H9 (cell line): ENCODE results near the gene CES2. TPM values are rescaled to one million over a fixed set of nuclear protein-coding genes. Genes with fewer than 3 reads are reported as not detected.

Experiments
- DNase-seq: peaks from one replicate; pipeline ENCODE4 v3.0.0-alpha.2; 2017
- H2AFZ ChIP-seq: one replicate; pipeline ENCODE4 v1.6.1; 2013; ENCODE audit warnings: mild to moderate bottlenecking, low read length, control low read depth, moderate library complexity
- H2AK5ac ChIP-seq: 2 replicates; pipeline ENCODE4 v1.6.1; 2013; ENCODE audit warnings: low read length, control low read depth, mixed read lengths; ENCODE audit not compliant: insufficient read length
- H2BK120ac ChIP-seq: one replicate; pipeline ENCODE4 v1.6.1; 2013; ENCODE audit warnings: low read depth, mild to moderate bottlenecking, low read length, control low read depth, inconsistent platforms; ENCODE audit not compliant: poor library complexity, severe bottlenecking
- H2BK12ac ChIP-seq: 2 replicates; pipeline ENCODE4 v1.6.1; 2013; ENCODE audit warnings: low read length, control low read depth, mixed read lengths, low read depth; ENCODE audit not compliant: insufficient read length
- H2BK15ac ChIP-seq: 2 replicates; pipeline ENCODE4 v1.6.1; 2013; ENCODE audit warnings: low read depth, low read length, control low read depth
- H2BK20ac ChIP-seq: one replicate; pipeline ENCODE4 v1.6.1; 2013; ENCODE audit warnings: low read depth, mild to moderate bottlenecking, low read length, control low read depth, inconsistent platforms; ENCODE audit not compliant: poor library complexity, severe bottlenecking
- H2BK5ac ChIP-seq: 2 replicates; pipeline ENCODE4 v1.6.1; 2013; ENCODE audit warnings: low read length, control low read depth, mixed read lengths; ENCODE audit not compliant: insufficient read length
- H3K14ac ChIP-seq: 2 replicates; pipeline ENCODE4 v1.6.1; 2013; ENCODE audit warnings: low read length, control low read depth; ENCODE audit not compliant: insufficient read depth
- H3K18ac ChIP-seq: 2 replicates; pipeline ENCODE4 v1.6.1; 2013; ENCODE audit warnings: low read depth, mild to moderate bottlenecking, mixed read lengths, low read length, control low read depth; ENCODE audit not compliant: insufficient read length
- H3K23ac ChIP-seq: 2 replicates; pipeline ENCODE4 v1.6.1; 2013; ENCODE audit warnings: low read length, control low read depth, mixed read lengths, low read depth; ENCODE audit not compliant: insufficient read length
- H3K23me2 ChIP-seq: 2 replicates; pipeline ENCODE4 v1.6.1; 2013; ENCODE audit warnings: low read depth, mild to moderate bottlenecking, mixed read lengths, low read length, control low read depth; ENCODE audit not compliant: insufficient read length, poor library complexity, severe bottlenecking
- H3K27ac ChIP-seq: 2 replicates; pipeline ENCODE4 v1.5.1; 2013; ENCODE audit warnings: low read length, control low read depth, mixed read lengths, low read depth; ENCODE audit not compliant: insufficient read length
- H3K27me3 ChIP-seq: 2 replicates; pipeline ENCODE4 v1.6.1; 2013; ENCODE audit warnings: low read length, control low read depth, inconsistent platforms; ENCODE audit not compliant: insufficient read depth
- H3K4ac ChIP-seq: 2 replicates; pipeline ENCODE4 v1.6.1; 2013; ENCODE audit warnings: low read depth, mild to moderate bottlenecking, control low read depth, inconsistent platforms, low read length, moderate library complexity
- H3K4me1 ChIP-seq: 2 replicates; pipeline ENCODE4 v1.6.1; 2013; ENCODE audit warnings: low read length, control low read depth, inconsistent platforms; ENCODE audit not compliant: insufficient read depth
- H3K4me2 ChIP-seq: 2 replicates; pipeline ENCODE4 v1.6.1; 2013; ENCODE audit warnings: low read length, control low read depth, mixed read lengths; ENCODE audit not compliant: insufficient read length, insufficient read depth
- H3K56ac ChIP-seq: 2 replicates; pipeline ENCODE4 v1.6.1; 2013; ENCODE audit warnings: low read depth, mild to moderate bottlenecking, mixed read lengths, low read length, control low read depth; ENCODE audit not compliant: insufficient read length
- H3K79me1 ChIP-seq: 2 replicates; pipeline ENCODE4 v1.6.1; 2013; ENCODE audit warnings: low read depth, mild to moderate bottlenecking, moderate library complexity, low read length, control low read depth, inconsistent platforms; ENCODE audit not compliant: insufficient read depth, poor library complexity, severe bottlenecking
- H3K79me2 ChIP-seq: 2 replicates; pipeline ENCODE4 v1.6.1; 2013; ENCODE audit warnings: low read length, control low read depth, inconsistent platforms; ENCODE audit not compliant: insufficient read depth
- H3K9ac ChIP-seq: 2 replicates; pipeline ENCODE4 v1.6.1; 2013; ENCODE audit warnings: low read length, control low read depth, mixed read lengths; ENCODE audit not compliant: insufficient read length; ENCODE audit errors: extremely low read depth
- H3K9me3 ChIP-seq: one replicate; pipeline ENCODE4 v1.6.1; 2013; ENCODE audit warnings: low read depth, low read length, inconsistent platforms; ENCODE audit not compliant: control insufficient read depth
- H3T11ph ChIP-seq: one replicate; pipeline ENCODE4 v1.6.1; 2013; ENCODE audit warnings: mild to moderate bottlenecking, low read length, control low read depth, inconsistent platforms
- H4K20me1 ChIP-seq: one replicate; pipeline ENCODE4 v1.6.1; 2013; ENCODE audit not compliant: control insufficient read depth, insufficient read length, insufficient read depth
- H4K5ac ChIP-seq: 2 replicates; pipeline ENCODE4 v1.6.1; 2013; ENCODE audit warnings: low read depth, mild to moderate bottlenecking, mixed read lengths, low read length, control low read depth; ENCODE audit not compliant: insufficient read length
- H4K8ac ChIP-seq: replicated peaks from 2 replicates; pipeline ENCODE4 v1.6.1; 2013; ENCODE audit warnings: low read length, control low read depth, mixed read lengths, low read depth; ENCODE audit not compliant: insufficient read length
- H4K91ac ChIP-seq: 2 replicates; pipeline ENCODE4 v1.6.1; 2013; ENCODE audit warnings: low read depth, mild to moderate bottlenecking, moderate library complexity, mixed read lengths, low read length, control low read depth; ENCODE audit not compliant: insufficient read length
- H3K27ac Mint-ChIP-seq, 3 experiments: 2 replicates in 2 of 3; 3 replicates in 1 of 3; pipeline ENCODE4 v1.8.0; 2020 to 2021; ENCODE audit warnings: mixed read lengths in 3 of 3, mild to moderate bottlenecking in 1 of 3, moderate library complexity in 1 of 3
- H3K27me3 Mint-ChIP-seq: 2 replicates; pipeline ENCODE4 v1.8.0; 2021; ENCODE audit warnings: low read depth, mild to moderate bottlenecking, moderate library complexity, mixed read lengths
- H3K36me3 Mint-ChIP-seq, 3 experiments: 2 replicates in 2 of 3; 3 replicates in 1 of 3; pipeline ENCODE4 v1.8.0; 2020 to 2021; ENCODE audit warnings: low read depth in 3 of 3, mixed read lengths in 3 of 3; ENCODE audit not compliant: insufficient read depth in 1 of 3
- H3K4me1 Mint-ChIP-seq, 2 experiments: 2 replicates each; pipeline ENCODE4 v1.8.0; 2020; ENCODE audit warnings: mixed read lengths in 2 of 2
- H3K4me3 Mint-ChIP-seq, 2 experiments: 2 replicates in 1 of 2; 3 replicates in 1 of 2; pipeline ENCODE4 v1.8.0; 2020 to 2021; ENCODE audit warnings: mild to moderate bottlenecking in 2 of 2, mixed read lengths in 2 of 2, moderate library complexity in 1 of 2
- H3K9me3 Mint-ChIP-seq, 2 experiments: 2 replicates in 1 of 2; 3 replicates in 1 of 2; pipeline ENCODE4 v1.8.0; 2020; ENCODE audit warnings: mild to moderate bottlenecking in 2 of 2, mixed read lengths in 2 of 2, moderate library complexity in 1 of 2
- WGBS: extraction: QIAGEN DNeasy Blood & Tissue Kit; methylation state at CpG from one replicate; pipeline ENCODE4 v1.1.7; 2013; ENCODE audit warnings: missing lambda C conversion rate, low lambda C conversion rate, mixed read lengths; ENCODE audit not compliant: insufficient read length; ENCODE audit errors: extremely low coverage; 5-methylcytosine and 5-hydroxymethylcytosine counted together
- total RNA-seq: library from RNA; stranded (reverse); gene quantifications from 2 replicates; pipeline ENCODE4 v1.2.1, GENCODE V29; 2021
- TF ChIP-seq, protein P1 (sequence below): fragments of 200-600 bp; sonication (generic); conservative IDR thresholded peaks from 3 replicates; pipeline ENCODE4 v1.8.0; 2021; ENCODE audit warnings: antibody characterized with exemption, mild to moderate bottlenecking

The CES2 gene
- total RNA-seq, 1 experiment from 2014 or later: 28.2 TPM

DNA sequence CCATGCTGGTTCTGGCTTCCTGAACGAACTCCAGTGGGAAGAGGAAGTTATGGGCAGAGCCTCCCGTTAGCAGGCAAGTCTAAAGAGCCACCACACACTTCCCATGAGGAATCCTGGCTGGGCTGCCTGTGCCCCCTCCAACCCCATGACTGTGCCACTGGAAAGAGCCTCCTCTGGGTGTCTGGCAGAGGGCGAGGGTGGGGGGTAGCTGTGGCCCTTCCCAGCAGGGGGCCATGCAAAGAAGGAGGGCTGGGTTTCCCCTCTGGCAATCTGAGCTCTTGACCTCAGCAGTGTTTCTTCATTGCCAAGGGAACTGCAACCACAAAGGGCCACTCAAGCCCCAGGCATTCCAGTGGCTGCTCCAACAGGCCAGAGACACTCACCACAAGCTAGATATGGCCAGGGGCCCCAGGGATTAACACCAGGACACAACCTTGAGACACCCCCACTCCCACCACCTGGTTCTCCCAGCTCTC, 8.3 kb upstream of the CES2 start:
- Histone ChIP-seq H2AFZ (no peak overlapping the region), H3K14ac (peak overlapping the region; percentile 76; the same call in 1 of the 2 replicates), H2BK120ac (no peak overlapping the region), H2BK20ac (no peak overlapping the region), H3K56ac (no peak overlapping the region), H3K18ac (peak overlapping the region; percentile 32), H3K23me2 (peaks cover 5% of the 10 kb centered on the region), H3K23ac (no peak overlapping the region), H3K79me1 (no peaks in the 10 kb centered on the region), H3K27ac (no peak overlapping the region), H3K79me2 (no peaks in the 10 kb centered on the region), H3K4ac (no peak overlapping the region; the same call in 1 of the 2 replicates), H2BK12ac (no peak overlapping the region), H3T11ph (no peak overlapping the region), H3K4me1 (no peaks in the 10 kb centered on the region), H4K91ac (no peak overlapping the region), H3K9me3 (no peaks in the 10 kb centered on the region), H4K5ac (no peak overlapping the region), H2BK15ac (no peak overlapping the region), H4K20me1 (no peaks in the 10 kb centered on the region), H3K27me3 (peaks cover 15% of the 10 kb centered on the region; the same call in 1 of the 2 replicates), H4K8ac (no peak overlapping the region), H3K9ac (no peak overlapping the region), H2BK5ac (no peak overlapping the region), H3K4me2 (no peak overlapping the region), H2AK5ac (no peak overlapping the region)
- H3K27me3 Mint-ChIP-seq: peaks cover 59% of the 10 kb centered on the region
- TF ChIP-seq, protein P1, sequence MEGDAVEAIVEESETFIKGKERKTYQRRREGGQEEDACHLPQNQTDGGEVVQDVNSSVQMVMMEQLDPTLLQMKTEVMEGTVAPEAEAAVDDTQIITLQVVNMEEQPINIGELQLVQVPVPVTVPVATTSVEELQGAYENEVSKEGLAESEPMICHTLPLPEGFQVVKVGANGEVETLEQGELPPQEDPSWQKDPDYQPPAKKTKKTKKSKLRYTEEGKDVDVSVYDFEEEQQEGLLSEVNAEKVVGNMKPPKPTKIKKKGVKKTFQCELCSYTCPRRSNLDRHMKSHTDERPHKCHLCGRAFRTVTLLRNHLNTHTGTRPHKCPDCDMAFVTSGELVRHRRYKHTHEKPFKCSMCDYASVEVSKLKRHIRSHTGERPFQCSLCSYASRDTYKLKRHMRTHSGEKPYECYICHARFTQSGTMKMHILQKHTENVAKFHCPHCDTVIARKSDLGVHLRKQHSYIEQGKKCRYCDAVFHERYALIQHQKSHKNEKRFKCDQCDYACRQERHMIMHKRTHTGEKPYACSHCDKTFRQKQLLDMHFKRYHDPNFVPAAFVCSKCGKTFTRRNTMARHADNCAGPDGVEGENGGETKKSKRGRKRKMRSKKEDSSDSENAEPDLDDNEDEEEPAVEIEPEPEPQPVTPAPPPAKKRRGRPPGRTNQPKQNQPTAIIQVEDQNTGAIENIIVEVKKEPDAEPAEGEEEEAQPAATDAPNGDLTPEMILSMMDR: no peak
- H3K4me1 Mint-ChIP-seq: peaks cover 13 to 15% of the 10 kb centered on the region in 2 experiments
- peak; percentile 54 for DNase-seq
- H3K4me3 Mint-ChIP-seq: no peak overlapping the region
- no peak overlapping the region for H3K27ac Mint-ChIP-seq
- H3K9me3 Mint-ChIP-seq: no peaks in the 10 kb centered on the region; a peak in 1 of 5 replicates
- H3K36me3 Mint-ChIP-seq: peaks cover 0 to 4% (median 0%) of the 10 kb centered on the region in 3 experiments; a peak in 2 of 7 replicates
- no CpG with 5 or more reads among the region's 3 CpGs for WGBS
